SHP77 (cell line): Measurements from ENCODE around the gene MAP3K7CL.

Experiments used
- DNase-seq, 2 experiments: peaks; one replicate each; lab custom pipeline; 2025; lab: John Stamatoyannopoulos, UW

Gene MAP3K7CL

GRCh38 chr21:29168891-29169315 lies 38.5 kb downstream of the MAP3K7CL start:
- no peak for DNase-seq

GRCh38 chr21:29170944-29171343 lies 40.5 kb downstream of the MAP3K7CL start:
- DNase-seq, result no peak

GRCh38 chr21:29172282-29172681 lies 41.8 kb downstream of the MAP3K7CL start:
- no peak for DNase-seq

GRCh38 chr21:29174607-29175013 lies 44.2 kb downstream of the MAP3K7CL start:
- no peak for DNase-seq

- peak; percentile 27 to 54 for DNase-seq
Measured at GRCh38 chr21:29175408-29176134, 45.1 kb downstream of the MAP3K7CL start.

GRCh38 chr21:29176471-29177120 lies 46.2 kb downstream of the MAP3K7CL start:
- DNase-seq, result no peak

GRCh38 chr21:29177800-29178199 lies 47.4 kb downstream of the MAP3K7CL start:
- no peak for DNase-seq

- DNase-seq, result no peak
Measured at GRCh38 chr21:29178926-29179325, 48.5 kb downstream of the MAP3K7CL start.

GRCh38 chr21:29179503-29179902 lies 49.1 kb downstream of the MAP3K7CL start:
- DNase-seq, result no peak

GRCh38 chr21:29181799-29182470 lies 51.5 kb downstream of the MAP3K7CL start:
- DNase-seq, result peak; percentile 8 to 9

- DNase-seq, result no peak
Measured at GRCh38 chr21:29182691-29183092, 52.2 kb downstream of the MAP3K7CL start.

- DNase-seq, result no peak
Measured at GRCh38 chr21:29184037-29184436, 53.6 kb downstream of the MAP3K7CL start.

GRCh38 chr21:29185172-29185571 lies 54.7 kb downstream of the MAP3K7CL start:
- no peak for DNase-seq

- no peak for DNase-seq
Measured at GRCh38 chr21:29185633-29186032, 55.2 kb downstream of the MAP3K7CL start.

GRCh38 chr21:29186246-29186645 lies 55.8 kb downstream of the MAP3K7CL start:
- DNase-seq, result no peak

GRCh38 chr21:29187944-29188343 lies 57.5 kb downstream of the MAP3K7CL start:
- no peak for DNase-seq

- DNase-seq, result no peak
Measured at GRCh38 chr21:29189353-29189752, 58.9 kb downstream of the MAP3K7CL start.

GRCh38 chr21:29190923-29191331 lies 60.5 kb downstream of the MAP3K7CL start:
- no peak for DNase-seq

GRCh38 chr21:29193072-29193471 lies 62.6 kb downstream of the MAP3K7CL start:
- no peak for DNase-seq

- DNase-seq, result no peak
Measured at GRCh38 chr21:29193901-29194300, 63.5 kb downstream of the MAP3K7CL start.

GRCh38 chr21:29194342-29194741 lies 63.9 kb downstream of the MAP3K7CL start:
- no peak for DNase-seq

GRCh38 chr21:29194847-29195246 lies 64.4 kb downstream of the MAP3K7CL start:
- no peak for DNase-seq
